ENCODE results near the gene CTSK.

DNA sequence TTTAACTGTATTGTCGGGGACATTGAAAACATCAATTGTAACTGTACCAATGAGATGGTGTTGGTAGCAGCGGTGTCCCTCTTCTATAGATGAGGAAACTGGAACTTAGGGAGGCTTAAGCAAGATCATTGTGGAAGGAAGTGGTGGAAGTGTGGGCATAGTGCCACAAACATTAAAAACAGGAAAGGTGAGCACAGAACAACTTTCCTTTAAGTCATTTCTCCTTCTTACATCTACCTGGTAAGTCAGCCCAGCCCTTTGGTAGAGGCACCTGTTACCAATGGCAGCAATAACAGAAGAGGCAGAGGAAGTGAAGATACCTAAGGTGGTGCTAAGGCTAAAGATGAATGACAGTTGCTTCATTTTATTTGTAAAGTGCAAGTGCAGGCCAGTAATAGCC lies 30.5 kb downstream of the CTSK start:
- no peak for TF ChIP-seq MAX (IDR thresholded peaks at IDR 0.05)
- TF ChIP-seq POLR2A (IDR thresholded peaks at IDR 0.05; ENCODE audit: borderline replicate concordance, extremely low read depth, insufficient read depth, insufficient read length): no peak
- TF ChIP-seq CTCF (IDR thresholded peaks at IDR 0.05 in 2 of 3, conservative IDR thresholded peaks at IDR 0.05 in 1 of 3; ENCODE audit: borderline replicate concordance in 1 of 3, insufficient read depth in 1 of 3, low read depth in 2 of 3, low read length in 2 of 3): no peak
- TF ChIP-seq CEBPB (IDR thresholded peaks at IDR 0.05; ENCODE audit: low read depth): no peak
